T-cell (primary cell): ENCODE results near the gene MAP3K14. TPM values are rescaled to one million over a fixed set of nuclear protein-coding genes. Genes with fewer than 3 reads are reported as not detected.

Source experiments
- ATAC-seq, 4 experiments: fragments of 200-7000 bp in 3 of 4; fragments of 150-1000 bp in 1 of 4; cut with Tn5 transposase; replicated peaks in 1 of 4; 1 replicate in 3 of 4; 2 replicates in 1 of 4; pipeline ENCODE4 v1.10.0; 2021; ENCODE audit warnings: moderate library complexity in 3 of 4, mild to moderate bottlenecking in 2 of 4, moderate number of reproducible peaks in 1 of 4
- CTCF ChIA-PET, 2 donors: fragments of 300-600 bp; sonication (Branson Sonifier 250); formaldehyde crosslinking; loops; one replicate each; lab custom pipeline; 2022; ENCODE audit warnings: antibody characterized with exemption in 2 of 2; lab: Charles Lee
- POLR2A ChIA-PET, 2 donors: fragments of 300-600 bp; sonication (Branson Sonifier 250); formaldehyde crosslinking; loops; one replicate each; lab custom pipeline; 2022; ENCODE audit warnings: antibody characterized with exemption in 2 of 2; lab: Charles Lee
- DNase-seq, 35 experiments: peaks; one replicate each; pipeline versions ENCODE4 v3.0.0 to v3.0.0-alpha.2; 2013 to 2023
- H3K27ac ChIP-seq: one replicate; pipeline ENCODE4 v1.5.1; 2013; ENCODE audit warnings: low read length
- H3K27me3 ChIP-seq, 2 experiments: replicated peaks in 1 of 2; 1 replicate in 1 of 2; 2 replicates in 1 of 2; pipeline versions ENCODE4 v1.6.1 to v1.7.0; 2013; ENCODE audit warnings: low read length in 1 of 2, mixed read lengths in 1 of 2; ENCODE audit not compliant: control insufficient read depth in 2 of 2, insufficient read depth in 2 of 2; ENCODE audit errors: extremely low read depth in 1 of 2
- H3K36me3 ChIP-seq, 2 donors: 1 replicate in 1 of 2; 2 replicates in 1 of 2; pipeline versions ENCODE4 v1.6.1 to v1.7.0; 2013; ENCODE audit warnings: low read length in 1 of 2; ENCODE audit not compliant: control insufficient read depth in 2 of 2, insufficient read depth in 1 of 2; ENCODE audit errors: extremely low read depth in 1 of 2
- H3K4me1 ChIP-seq, 2 experiments: 1 replicate in 1 of 2; 2 replicates in 1 of 2; pipeline versions ENCODE4 v1.6.1 to v1.7.0; 2013; ENCODE audit warnings: low read length in 2 of 2, mixed read lengths in 1 of 2; ENCODE audit not compliant: insufficient read depth in 2 of 2, control insufficient read depth in 1 of 2; ENCODE audit errors: extremely low read depth in 1 of 2
- H3K4me3 ChIP-seq, 2 donors: 1 replicate in 1 of 2; 2 replicates in 1 of 2; pipeline versions ENCODE4 v1.5.1 to v1.7.0; 2013; ENCODE audit warnings: mild to moderate bottlenecking in 2 of 2, low read length in 1 of 2, moderate library complexity in 1 of 2; ENCODE audit not compliant: control insufficient read depth in 1 of 2; ENCODE audit errors: extremely low read depth in 1 of 2
- H3K9me3 ChIP-seq: 2 replicates; pipeline ENCODE4 v1.7.0; 2013
- H3K27ac Mint-ChIP-seq, 2 donors: one replicate each; pipeline ENCODE4 v1.8.0; 2020 to 2021; ENCODE audit warnings: mild to moderate bottlenecking in 2 of 2, mixed read lengths in 2 of 2
- H3K27me3 Mint-ChIP-seq, 2 donors: one replicate each; pipeline ENCODE4 v1.8.0; 2021 to 2022; ENCODE audit warnings: mixed read lengths in 2 of 2
- H3K36me3 Mint-ChIP-seq: one replicate; pipeline ENCODE4 v1.8.0; 2021; ENCODE audit warnings: mixed read lengths
- H3K4me1 Mint-ChIP-seq, 3 donors: one replicate each; pipeline ENCODE4 v1.8.0; 2020 to 2022; ENCODE audit warnings: mixed read lengths in 3 of 3, mild to moderate bottlenecking in 1 of 3
- H3K4me3 Mint-ChIP-seq, 3 donors: one replicate each; pipeline ENCODE4 v1.8.0; 2020 to 2022; ENCODE audit warnings: mild to moderate bottlenecking in 3 of 3, mixed read lengths in 3 of 3, moderate library complexity in 3 of 3
- H3K9me3 Mint-ChIP-seq, 3 donors: one replicate each; pipeline ENCODE4 v1.8.0; 2020 to 2022; ENCODE audit warnings: mixed read lengths in 3 of 3
- whole genome bisulfite sequencing: methylation state at CpG from one replicate; pipeline ENCODE4 v1.1.5; 2013; ENCODE audit warnings: missing lambda C conversion rate; ENCODE audit not compliant: insufficient coverage; 5-methylcytosine and 5-hydroxymethylcytosine counted together
- total RNA-seq, 35 experiments: library from RNA in 6 of 35; stranded (reverse) in 6 of 35; fragments of 120-200 nt in 1 of 35; gene quantifications; one replicate each; pipeline versions ENCODE4 v1.2.1 to v1.2.4 and lab custom pipeline; 2013 to 2026

The MAP3K14 gene
- total RNA-seq, 5 donors from 2014 or later (not counting 1 experiment from before 2014, with no cell fraction given) = 34.4 to 49.8 (median 42.8) TPM

DNA sequence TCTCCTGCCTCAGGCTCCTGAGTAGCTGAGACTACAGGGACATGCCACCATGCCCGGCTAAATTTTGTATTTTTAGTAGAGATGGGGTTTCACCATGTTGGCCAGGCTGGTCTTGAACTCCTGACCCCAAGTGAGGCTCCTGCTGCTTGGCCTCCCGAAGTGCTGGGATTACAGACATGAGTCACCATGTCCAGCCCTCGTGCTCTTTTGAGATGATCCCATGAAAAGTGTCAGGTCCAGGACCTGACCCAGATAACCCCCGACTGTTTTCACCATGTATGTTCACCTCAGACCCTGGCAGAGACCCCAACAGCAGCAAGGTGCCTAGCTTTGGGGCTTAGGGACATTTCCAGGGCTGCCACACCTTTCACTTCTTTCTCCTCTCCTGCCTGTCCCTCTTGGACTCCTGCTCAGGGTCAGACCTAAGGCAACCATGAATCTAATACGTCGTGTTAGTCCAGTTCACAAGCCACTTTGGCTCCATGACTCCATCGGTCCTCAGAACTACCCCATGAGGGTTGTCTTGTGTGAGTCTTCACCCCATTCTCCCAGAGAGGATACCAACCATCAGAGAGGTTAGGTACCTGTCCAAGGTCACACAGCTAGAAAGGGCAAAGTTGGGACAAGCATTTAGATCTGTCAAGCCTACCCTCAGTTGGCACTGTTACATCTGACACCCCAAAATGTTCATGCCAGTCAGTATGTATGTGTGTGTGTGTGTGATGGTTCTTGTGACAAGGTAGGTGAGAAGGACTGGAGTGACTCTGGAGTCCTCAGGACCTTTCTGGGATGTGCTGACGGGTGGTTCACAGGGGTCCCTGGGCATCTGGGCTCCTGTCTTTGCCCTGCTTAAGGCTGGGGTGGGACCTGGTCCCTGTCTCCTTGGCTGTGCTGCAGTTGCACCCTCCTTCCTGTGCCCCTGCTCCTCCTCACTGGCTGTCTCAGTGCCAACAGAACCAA, 23.1 kb upstream of the MAP3K14 start:
- H3K9me3 ChIP-seq = no peaks in the 10 kb centered on the region
- no peaks in the 10 kb centered on the region for H3K4me1 Mint-ChIP-seq
- no peak overlapping the region for H3K4me3 ChIP-seq
- H3K9me3 Mint-ChIP-seq = no peaks in the 10 kb centered on the region
- DNase-seq (no peak), ATAC-seq (no peak)
- peaks cover 0 to 2% of the 10 kb centered on the region in 2 donors for H3K27me3 Mint-ChIP-seq
- no peak overlapping the region for H3K27ac Mint-ChIP-seq
- WGBS = 81% methylated on average over 7 of the region's 8 CpGs
- H3K27me3 ChIP-seq = peaks cover 0 to 15% of the 10 kb centered on the region in 2 experiments
- H3K4me3 Mint-ChIP-seq = no peak overlapping the region
- ChIA-PET POLR2A (interaction anchor here in 1 of 2 donors (0.8 kb wide), 1 partner anchor 167 kb away, joined by 3 read pairs; no protein-coding TSS in a partner anchor), CTCF (interaction anchor here in 1 of 2 donors (0.6 kb wide), 1 partner anchor 13 kb away, joined by 6 read pairs; no protein-coding TSS in a partner anchor)
- no peaks in the 10 kb centered on the region for H3K36me3 Mint-ChIP-seq
- H3K4me1 ChIP-seq = no peaks in the 10 kb centered on the region
- no peak overlapping the region for H3K27ac ChIP-seq
- H3K36me3 ChIP-seq = no peaks in the 10 kb centered on the region

DNA sequence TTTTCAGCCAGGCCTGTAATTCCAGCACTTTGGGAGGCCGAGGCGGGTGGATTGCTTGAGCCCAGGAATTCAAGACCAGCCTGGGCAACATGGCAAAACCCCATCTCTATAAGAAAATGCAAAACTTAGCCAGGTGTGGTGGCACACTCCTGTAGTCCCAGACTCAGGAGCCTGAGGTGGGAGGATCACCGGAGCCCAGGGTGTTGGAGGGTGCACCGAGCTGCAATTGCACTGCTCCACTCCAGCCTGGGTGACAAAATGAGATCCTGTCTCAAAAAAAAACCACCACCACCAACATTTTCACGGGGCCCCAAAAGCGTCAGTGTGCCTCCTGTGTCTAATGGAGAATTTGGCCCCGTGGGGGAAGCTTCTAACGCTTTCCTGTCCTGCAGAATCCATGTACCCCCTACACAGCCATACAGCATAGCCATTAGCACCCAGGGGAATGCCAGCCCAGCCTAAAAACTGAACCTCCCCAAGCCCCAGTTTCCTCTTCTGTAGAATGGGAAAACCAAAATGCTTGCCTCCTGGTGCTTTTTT, 22.2 kb upstream of the MAP3K14 start:
- H3K27ac ChIP-seq = no peak overlapping the region
- CTCF ChIA-PET = no interaction called here
- H3K27me3 Mint-ChIP-seq = peaks cover 0 to 2% of the 10 kb centered on the region in 2 donors
- no peaks in the 10 kb centered on the region for H3K9me3 ChIP-seq
- no peaks in the 10 kb centered on the region for H3K36me3 Mint-ChIP-seq
- no peak for ATAC-seq
- H3K4me1 ChIP-seq = no peaks in the 10 kb centered on the region
- DNase-seq = no peak
- no peaks in the 10 kb centered on the region for H3K9me3 Mint-ChIP-seq
- WGBS = 100% methylated on average over 2 of the region's 8 CpGs
- no peak overlapping the region for H3K4me3 ChIP-seq
- POLR2A ChIA-PET = no interaction called here
- H3K27me3 ChIP-seq = peaks cover 0 to 15% of the 10 kb centered on the region in 2 experiments
- no peaks in the 10 kb centered on the region for H3K36me3 ChIP-seq
- peaks cover 0 to 3% (median 0%) of the 10 kb centered on the region in 3 donors for H3K4me1 Mint-ChIP-seq
- no peak overlapping the region for H3K27ac Mint-ChIP-seq
- H3K4me3 Mint-ChIP-seq = no peak overlapping the region

DNA sequence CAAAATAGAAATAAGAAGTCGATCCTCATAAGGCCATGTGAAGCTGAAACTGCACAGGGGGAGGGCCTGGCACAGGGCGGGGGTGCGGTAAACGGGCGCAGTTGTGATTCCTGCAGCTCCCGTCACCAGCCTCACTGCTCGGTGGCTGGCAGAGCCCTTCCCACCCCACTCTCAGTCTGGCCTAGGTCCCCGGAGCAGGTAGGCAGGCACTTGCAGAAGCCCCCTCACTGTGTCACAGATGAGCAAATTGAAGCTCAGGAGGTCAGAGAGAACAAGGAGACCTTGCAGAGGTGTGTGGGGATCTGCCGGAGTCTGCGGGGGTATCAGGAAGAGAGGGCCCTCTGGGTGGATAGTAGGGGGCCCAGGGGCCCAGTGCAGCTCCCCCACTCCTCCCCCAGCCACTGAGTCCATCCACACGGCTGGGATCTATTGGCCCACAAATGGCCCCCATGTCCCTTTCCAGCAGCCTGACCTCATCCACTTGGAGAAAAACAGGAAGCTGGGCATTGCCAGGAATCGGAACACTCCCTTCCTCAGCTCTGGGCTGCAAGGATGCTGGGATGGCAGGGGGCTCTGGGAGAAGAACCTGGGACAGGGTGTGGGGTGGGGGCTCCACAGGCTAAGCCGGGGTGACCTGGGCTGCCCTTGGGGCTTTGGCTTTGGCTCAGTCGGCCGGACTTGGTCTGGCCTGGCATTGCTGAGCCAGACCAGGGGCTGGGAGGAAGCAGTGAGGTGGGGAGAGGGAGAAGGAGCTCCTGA, 21.4 kb upstream of the MAP3K14 start:
- Histone ChIP-seq H3K9me3 (no peaks in the 10 kb centered on the region), H3K27me3 (peaks cover 0 to 17% of the 10 kb centered on the region in 2 experiments), H3K4me1 (peaks cover 0 to 2% of the 10 kb centered on the region in 2 experiments), H3K36me3 (no peaks in the 10 kb centered on the region), H3K4me3 (no peak overlapping the region), H3K27ac (no peak overlapping the region)
- Mint-ChIP-seq H3K36me3 (no peaks in the 10 kb centered on the region), H3K4me1 (peaks cover 0 to 9% (median 2%) of the 10 kb centered on the region in 3 donors), H3K4me3 (no peak overlapping the region), H3K27ac (no peak overlapping the region), H3K9me3 (no peaks in the 10 kb centered on the region), H3K27me3 (peaks cover 0 to 2% of the 10 kb centered on the region in 2 donors)
- ATAC-seq (no peak), DNase-seq (no peak)
- ChIA-PET CTCF (no interaction called here), POLR2A (interaction anchor here in 1 of 2 donors (0.6 kb wide), 1 partner anchor 110 kb away, joined by 4 read pairs; no protein-coding TSS in a partner anchor)
- 93% methylated on average over 10 of the region's 15 CpGs for WGBS

DNA sequence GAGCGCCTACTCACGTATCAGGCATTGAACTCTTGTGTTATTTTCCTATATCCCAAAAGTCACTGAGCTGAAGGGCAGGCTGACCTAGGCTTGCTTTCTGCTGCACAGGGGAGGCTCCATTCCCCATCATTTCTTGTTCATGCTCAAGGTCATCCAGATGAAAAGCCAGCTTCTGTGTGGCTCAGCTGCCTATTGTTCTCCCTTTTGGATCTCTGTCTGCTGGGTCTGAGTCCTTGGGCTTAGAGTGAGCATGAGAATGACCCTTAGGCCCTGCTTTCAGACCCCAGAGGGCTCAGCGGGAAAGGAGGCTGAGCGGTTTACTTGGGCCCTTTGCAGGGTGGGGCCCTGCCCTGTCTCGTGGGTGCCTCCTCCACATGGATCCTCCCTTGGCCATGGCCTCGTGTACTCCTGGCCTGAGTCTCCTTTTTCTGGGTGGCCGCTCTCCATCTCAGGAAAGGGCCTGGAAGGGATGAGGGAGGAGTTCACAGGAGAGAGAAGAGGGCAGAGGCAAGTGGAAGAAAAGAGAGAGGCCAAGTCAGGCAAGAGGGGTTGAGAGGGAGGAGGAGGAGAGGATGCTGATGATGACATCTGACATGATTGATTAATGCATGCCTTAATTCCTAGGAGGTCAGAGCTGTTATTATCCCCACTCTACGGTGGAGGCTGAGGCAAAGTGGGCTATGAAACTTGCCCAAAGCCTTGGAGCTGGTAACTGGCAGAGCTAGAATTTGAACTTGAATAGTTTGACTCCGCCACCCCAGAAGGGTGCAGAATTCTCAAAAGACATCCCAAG, 19.8 kb upstream of the MAP3K14 start:
- no peak overlapping the region for H3K4me3 ChIP-seq
- H3K9me3 ChIP-seq = no peaks in the 10 kb centered on the region
- H3K27me3 Mint-ChIP-seq = peaks cover 0 to 2% of the 10 kb centered on the region in 2 donors
- no peak overlapping the region for H3K27ac ChIP-seq
- H3K4me1 Mint-ChIP-seq = peaks cover 0 to 17% (median 6%) of the 10 kb centered on the region in 3 donors
- H3K4me3 Mint-ChIP-seq = no peak overlapping the region
- H3K4me1 ChIP-seq = peaks cover 0 to 6% of the 10 kb centered on the region in 2 experiments
- ATAC-seq = no peak
- POLR2A ChIA-PET = no interaction called here
- no peak for DNase-seq
- peaks cover 0 to 8% of the 10 kb centered on the region in 2 experiments for H3K27me3 ChIP-seq
- H3K9me3 Mint-ChIP-seq = no peaks in the 10 kb centered on the region
- WGBS = 98% methylated on average over 6 of the region's 9 CpGs
- no peak overlapping the region for H3K27ac Mint-ChIP-seq
- no peaks in the 10 kb centered on the region for H3K36me3 Mint-ChIP-seq
- no peaks in the 10 kb centered on the region for H3K36me3 ChIP-seq
- CTCF ChIA-PET = no interaction called here

DNA sequence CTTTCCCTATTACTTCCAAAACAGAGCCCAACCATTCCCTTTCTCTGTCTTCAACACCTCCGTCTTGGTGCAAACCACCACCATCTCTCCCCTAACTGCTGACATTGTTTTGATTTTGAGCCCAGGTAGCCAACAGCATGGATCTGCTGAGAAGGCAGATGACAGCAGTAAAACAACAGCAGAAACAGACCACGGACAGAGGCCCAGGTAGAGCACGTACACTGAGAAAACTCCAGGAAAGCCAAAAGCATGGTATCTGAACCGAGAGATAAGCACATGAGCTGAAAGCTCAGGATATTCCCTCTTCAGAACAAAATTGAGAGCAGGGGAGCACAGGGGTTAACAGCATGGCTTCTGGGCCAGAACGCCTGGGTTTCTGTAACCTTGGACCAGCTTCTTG, 18.9 kb upstream of the MAP3K14 start:
- Mint-ChIP-seq H3K27ac (no peak overlapping the region), H3K4me3 (no peak overlapping the region), H3K9me3 (no peaks in the 10 kb centered on the region), H3K4me1 (peaks cover 0 to 17% (median 6%) of the 10 kb centered on the region in 3 donors), H3K27me3 (peaks cover 0 to 2% of the 10 kb centered on the region in 2 donors), H3K36me3 (no peaks in the 10 kb centered on the region)
- ATAC-seq = no peak
- H3K27me3 ChIP-seq = peaks cover 0 to 8% of the 10 kb centered on the region in 2 experiments
- peaks cover 0 to 6% of the 10 kb centered on the region in 2 experiments for H3K4me1 ChIP-seq
- H3K27ac ChIP-seq = no peak overlapping the region
- ChIA-PET POLR2A (no interaction called here), CTCF (no interaction called here)
- no peaks in the 10 kb centered on the region for H3K9me3 ChIP-seq
- H3K36me3 ChIP-seq = no peaks in the 10 kb centered on the region
- no peak for DNase-seq
- no peak overlapping the region for H3K4me3 ChIP-seq
- 98% methylated on average over 5 of the region's 5 CpGs for WGBS
